Adrenal gland (tissue), 5 donors: ENCODE data around the gene SH2B2.

Experiments
- POLR2A ChIP-seq, 2 donors: fragments of 450-650 bp; IDR thresholded peaks; one replicate each; pipeline ENCODE4 v1.6.1; 2017; ENCODE audit warnings: antibody characterized with exemption in 2 of 2, mild to moderate bottlenecking in 2 of 2, moderate library complexity in 1 of 2
- TF ChIP-seq, protein P1 (sequence below), 6 experiments: fragments of 450-650 bp in 4 of 6; fragments of 200-600 bp in 2 of 6; sonication (generic) in 1 of 6; IDR thresholded peaks; 1 replicate in 5 of 6; 2 replicates in 1 of 6; pipeline versions ENCODE4 v1.5.1 to v1.8.0; 2016 to 2021; ENCODE audit warnings: antibody characterized with exemption in 6 of 6, mild to moderate bottlenecking in 2 of 6, moderate library complexity in 1 of 6
- donor health status: DM: no; HTN: no; CAD: no.

DNA sequence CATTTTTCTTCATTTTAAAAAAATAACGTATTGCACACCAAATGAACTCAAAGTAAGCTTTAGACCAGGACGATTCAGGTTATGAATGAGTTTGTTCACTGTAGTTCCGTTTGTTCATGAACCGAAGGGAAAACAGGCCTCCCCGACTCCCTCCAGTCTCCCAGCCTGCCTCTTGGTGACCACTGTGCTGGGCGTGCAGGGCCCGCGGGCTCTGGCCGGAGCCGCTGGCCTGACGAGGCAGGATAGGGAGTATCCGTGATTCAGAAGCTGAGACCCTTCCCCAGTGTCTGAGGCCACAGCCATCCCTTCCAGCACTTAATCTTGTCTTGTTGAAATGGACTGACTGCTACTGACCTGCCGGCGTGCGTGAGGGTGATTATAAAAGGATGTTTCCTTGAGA lies 30.8 kb upstream of the SH2B2 start:
- TF ChIP-seq POLR2A (IDR thresholded peaks at IDR 0.05): no peak
- TF ChIP-seq, protein P1, sequence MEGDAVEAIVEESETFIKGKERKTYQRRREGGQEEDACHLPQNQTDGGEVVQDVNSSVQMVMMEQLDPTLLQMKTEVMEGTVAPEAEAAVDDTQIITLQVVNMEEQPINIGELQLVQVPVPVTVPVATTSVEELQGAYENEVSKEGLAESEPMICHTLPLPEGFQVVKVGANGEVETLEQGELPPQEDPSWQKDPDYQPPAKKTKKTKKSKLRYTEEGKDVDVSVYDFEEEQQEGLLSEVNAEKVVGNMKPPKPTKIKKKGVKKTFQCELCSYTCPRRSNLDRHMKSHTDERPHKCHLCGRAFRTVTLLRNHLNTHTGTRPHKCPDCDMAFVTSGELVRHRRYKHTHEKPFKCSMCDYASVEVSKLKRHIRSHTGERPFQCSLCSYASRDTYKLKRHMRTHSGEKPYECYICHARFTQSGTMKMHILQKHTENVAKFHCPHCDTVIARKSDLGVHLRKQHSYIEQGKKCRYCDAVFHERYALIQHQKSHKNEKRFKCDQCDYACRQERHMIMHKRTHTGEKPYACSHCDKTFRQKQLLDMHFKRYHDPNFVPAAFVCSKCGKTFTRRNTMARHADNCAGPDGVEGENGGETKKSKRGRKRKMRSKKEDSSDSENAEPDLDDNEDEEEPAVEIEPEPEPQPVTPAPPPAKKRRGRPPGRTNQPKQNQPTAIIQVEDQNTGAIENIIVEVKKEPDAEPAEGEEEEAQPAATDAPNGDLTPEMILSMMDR (IDR thresholded peaks at IDR 0.05): no peak
